ENCODE measurements around the gene ORM2. TPM values are rescaled to one million over a fixed set of nuclear protein-coding genes. Genes with fewer than 3 reads are reported as not detected.
A peak's percentile ranks its signal among the peaks of the same experiment; 100 is the strongest.

ORM2 gene
- polyA plus RNA-seq, 1 of the 3 experiments (the other 2 are of a cell fraction): not detected

DNA sequence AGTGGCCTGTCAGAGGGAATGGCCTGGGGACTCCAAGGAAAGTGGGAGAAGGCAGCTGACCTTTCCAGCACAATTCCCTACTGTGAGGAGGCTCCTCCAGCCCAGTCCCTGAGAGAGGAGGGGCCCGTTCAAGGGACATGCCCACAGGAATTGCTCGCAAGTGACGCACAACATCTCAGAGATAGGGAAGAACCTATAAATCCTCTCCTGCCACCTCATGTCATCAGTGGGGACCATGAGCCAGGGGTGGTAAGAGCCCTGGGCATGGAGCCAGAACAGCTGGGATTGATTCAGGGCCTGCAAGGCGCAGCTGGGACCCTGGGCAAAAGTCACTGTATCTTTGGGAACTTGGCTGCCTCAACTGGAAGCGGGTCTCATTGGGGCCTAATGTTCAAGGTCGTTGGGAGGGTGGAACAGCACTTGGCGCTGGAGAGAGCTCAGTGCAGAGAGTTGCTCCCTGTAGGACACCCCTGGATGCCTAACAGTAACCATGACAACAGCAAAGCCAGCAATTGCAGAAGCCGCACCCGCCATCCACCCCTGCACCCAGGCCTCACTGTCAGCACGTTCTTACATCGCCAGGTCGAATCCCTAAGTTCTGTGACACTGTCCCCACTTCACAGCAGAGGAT lies 48.1 kb upstream of the ORM2 start:
- ChIA-PET POLR2A (no interaction called here), CTCF (interaction anchor here (0.7 to 4.5 kb wide), 8 partner anchors 9 to 174 kb away, joined by 3 to 33 read pairs (median 8); partner anchors contain the start of gene COL27A1)
- Histone ChIP-seq H3K27me3 (ENCODE audit: insufficient read depth) (no peaks in the 10 kb centered on the region), H3K4me1 (ENCODE audit: control insufficient read depth in 1 of 2, insufficient read depth in 2 of 2, low read depth in 1 of 2, low read length in 1 of 2) (peaks cover 18 to 43% of the 10 kb centered on the region in 2 experiments), H3K4me3 (ENCODE audit: low read depth in 2 of 2, low read length in 1 of 2) (no peak overlapping the region), H4K20me1 (ENCODE audit: insufficient read depth) (no peaks in the 10 kb centered on the region), H3K4me2 (no peak overlapping the region), H3K9me3 (no peaks in the 10 kb centered on the region), H3K9ac (no peak overlapping the region), H3K9me2 (no peaks in the 10 kb centered on the region), H2AFZ (ENCODE audit: low read depth) (no peak overlapping the region), H3K36me3 (replicated peaks in 1 of 2; ENCODE audit: control insufficient read depth in 1 of 2, insufficient read depth in 2 of 2, low read length in 1 of 2) (peaks cover 0 to 4% of the 10 kb centered on the region in 2 experiments), H3F3A (replicated peaks; ENCODE audit: insufficient read depth) (peaks cover 7% of the 10 kb centered on the region), H3K79me2 (ENCODE audit: insufficient read depth) (no peaks in the 10 kb centered on the region), H3K27ac (ENCODE audit: low read depth in 2 of 2, low read length in 1 of 2) (peak overlapping the region in 1 of 2 experiments; percentile 31; a peak in 1 of 4 replicates)
- 0 out of 2 replicates have a peak, but pooled peaks have one; percentile 13 for TF ChIP-seq JUND (IDR thresholded peaks at IDR 0.05)
- peak; percentile 56; the same call in 1 of the 2 replicates for TF ChIP-seq FOXJ3 (CRISPR knock-in tag; IDR thresholded peaks at IDR 0.05)
- TF ChIP-seq NFIC (IDR thresholded peaks at IDR 0.05; ENCODE audit: borderline replicate concordance): peak; percentile 77
- peak; percentile 37; the same call in 1 of the 2 replicates for TF ChIP-seq MXI1 (IDR thresholded peaks at IDR 0.05; ENCODE audit: low read depth, low read length)
- no peak for TF ChIP-seq TAF1 (IDR thresholded peaks at IDR 0.05; ENCODE audit: borderline replicate concordance, low read depth, low read length)
- TF ChIP-seq TEAD4 (IDR thresholded peaks at IDR 0.05; ENCODE audit: borderline replicate concordance, insufficient read depth): no peak
- TF ChIP-seq, protein P1, sequence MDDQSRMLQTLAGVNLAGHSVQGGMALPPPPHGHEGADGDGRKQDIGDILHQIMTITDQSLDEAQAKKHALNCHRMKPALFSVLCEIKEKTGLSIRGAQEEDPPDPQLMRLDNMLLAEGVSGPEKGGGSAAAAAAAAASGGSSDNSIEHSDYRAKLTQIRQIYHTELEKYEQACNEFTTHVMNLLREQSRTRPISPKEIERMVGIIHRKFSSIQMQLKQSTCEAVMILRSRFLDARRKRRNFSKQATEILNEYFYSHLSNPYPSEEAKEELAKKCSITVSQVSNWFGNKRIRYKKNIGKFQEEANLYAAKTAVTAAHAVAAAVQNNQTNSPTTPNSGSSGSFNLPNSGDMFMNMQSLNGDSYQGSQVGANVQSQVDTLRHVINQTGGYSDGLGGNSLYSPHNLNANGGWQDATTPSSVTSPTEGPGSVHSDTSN (IDR thresholded peaks at IDR 0.05): peak; percentile 71
- TF ChIP-seq TCF12 (IDR thresholded peaks at IDR 0.05): peak; percentile 80
- no peak for TF ChIP-seq GABPA (IDR thresholded peaks at IDR 0.05; ENCODE audit: low read depth)
- TF ChIP-seq EZH2phosphoT487 (IDR thresholded peaks at IDR 0.05; ENCODE audit: borderline replicate concordance, low read depth): no peak
- peak; percentile 57 for TF ChIP-seq GATA2 (CRISPR knock-in tag; IDR thresholded peaks at IDR 0.05)
- TF ChIP-seq EP300 (IDR thresholded peaks at IDR 0.05; ENCODE audit: borderline replicate concordance in 1 of 2, low read depth in 1 of 2, low read length in 1 of 2): peak in 1 of 2 experiments; percentile 59; a peak in 2 of 4 replicates
- peak; percentile 68 for TF ChIP-seq RCOR1 (IDR thresholded peaks at IDR 0.05; ENCODE audit: low read length)
- 53% methylated on average over 5 of the region's 12 CpGs for WGBS (ENCODE audit: low lambda C conversion rate)
- DNase-seq: peak; percentile 85

DNA sequence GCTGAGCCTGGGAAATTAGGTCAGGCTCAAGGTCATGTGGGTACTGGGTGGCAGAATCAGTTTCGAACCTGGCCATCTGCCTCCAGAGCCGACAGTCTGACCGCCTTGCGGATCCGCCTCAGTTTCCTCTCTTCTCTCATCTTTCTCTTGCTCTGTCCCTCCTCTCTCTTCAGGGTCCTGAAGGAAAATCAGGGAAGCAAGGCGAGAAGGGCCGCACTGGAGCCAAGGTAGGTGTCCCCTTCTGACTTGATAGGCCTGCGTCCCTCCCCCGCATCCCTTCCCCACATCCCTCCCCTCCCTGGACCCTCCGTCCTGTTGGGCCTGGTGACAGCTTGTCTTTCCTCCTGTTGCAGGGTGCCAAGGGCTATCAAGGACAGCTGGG lies 47.6 kb upstream of the ORM2 start:
- no peaks in the 10 kb centered on the region for H3K9me2 ChIP-seq
- no peak overlapping the region for H2AFZ ChIP-seq (ENCODE audit: low read depth)
- 95% methylated on average over 10 of the region's 10 CpGs for WGBS (ENCODE audit: low lambda C conversion rate)
- no peaks in the 10 kb centered on the region for H3K9me3 ChIP-seq
- H3K27me3 ChIP-seq (ENCODE audit: insufficient read depth): no peaks in the 10 kb centered on the region
- H3K4me3 ChIP-seq (ENCODE audit: low read depth in 2 of 2, low read length in 1 of 2): no peak overlapping the region
- H3K79me2 ChIP-seq (ENCODE audit: insufficient read depth): no peaks in the 10 kb centered on the region
- CTCF ChIA-PET: interaction anchor here (1.1 to 4.5 kb wide), 7 partner anchors 8 to 174 kb away, joined by 3 to 33 read pairs (median 10); partner anchors contain the start of gene COL27A1
- H3K36me3 ChIP-seq (replicated peaks in 1 of 2; ENCODE audit: control insufficient read depth in 1 of 2, insufficient read depth in 2 of 2, low read length in 1 of 2): peaks cover 0 to 4% of the 10 kb centered on the region in 2 experiments
- POLR2A ChIA-PET: no interaction called here
- H3K27ac ChIP-seq (ENCODE audit: low read depth in 2 of 2, low read length in 1 of 2): 0 out of 4 replicates have a peak overlapping the region, but pooled peaks of 1 of the 2 experiments have one; percentile 49
- H3F3A ChIP-seq (replicated peaks; ENCODE audit: insufficient read depth): peaks cover 7% of the 10 kb centered on the region
- no peak for DNase-seq
- no peak overlapping the region for H3K9ac ChIP-seq
- no peaks in the 10 kb centered on the region for H4K20me1 ChIP-seq (ENCODE audit: insufficient read depth)
- TF ChIP-seq, protein P2, sequence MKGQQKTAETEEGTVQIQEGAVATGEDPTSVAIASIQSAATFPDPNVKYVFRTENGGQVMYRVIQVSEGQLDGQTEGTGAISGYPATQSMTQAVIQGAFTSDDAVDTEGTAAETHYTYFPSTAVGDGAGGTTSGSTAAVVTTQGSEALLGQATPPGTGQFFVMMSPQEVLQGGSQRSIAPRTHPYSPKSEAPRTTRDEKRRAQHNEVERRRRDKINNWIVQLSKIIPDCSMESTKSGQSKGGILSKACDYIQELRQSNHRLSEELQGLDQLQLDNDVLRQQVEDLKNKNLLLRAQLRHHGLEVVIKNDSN (IDR thresholded peaks at IDR 0.05; ENCODE audit: borderline replicate concordance, low read depth): no peak
- no peak for TF ChIP-seq EP300 (IDR thresholded peaks at IDR 0.05; ENCODE audit: borderline replicate concordance in 1 of 2, low read depth in 1 of 2, low read length in 1 of 2)
- H3K4me2 ChIP-seq: no peak overlapping the region
- H3K4me1 ChIP-seq (ENCODE audit: control insufficient read depth in 1 of 2, insufficient read depth in 2 of 2, low read depth in 1 of 2, low read length in 1 of 2): peaks cover 13 to 43% of the 10 kb centered on the region in 2 experiments

Measured in SK-N-SH (cell line).